ENCODE measurements around the gene TRAK1.

DNA sequence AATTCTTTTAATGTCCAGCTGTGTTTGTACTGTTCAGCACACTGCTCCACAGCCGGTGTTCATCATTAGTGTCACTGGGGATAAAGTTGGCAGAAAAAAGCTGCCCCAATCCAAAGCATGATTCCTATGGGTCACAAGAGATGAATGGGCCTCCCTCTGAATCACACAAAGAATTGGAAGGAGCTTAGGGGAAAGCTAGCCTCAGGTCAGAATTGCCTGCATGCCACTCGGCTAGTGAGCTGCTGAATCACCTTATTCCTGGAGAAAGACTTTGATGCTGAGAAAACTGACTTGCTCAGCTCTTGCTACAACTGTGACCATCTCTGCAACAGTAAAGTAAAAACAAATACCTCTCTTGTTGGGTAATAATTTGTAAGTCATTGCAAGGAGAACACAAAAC lies 171.4 kb downstream of the TRAK1 start:
- TF ChIP-seq POLR2A (IDR thresholded peaks at IDR 0.05; ENCODE audit: low read depth, low read length): no peak
- TF ChIP-seq POLR2AphosphoS5 (IDR thresholded peaks at IDR 0.05; ENCODE audit: low read depth, low read length): no peak
- no peak for TF ChIP-seq TAF1 (IDR thresholded peaks at IDR 0.05; ENCODE audit: borderline replicate concordance, low read depth, low read length)
